ENCODE results near the gene CPVL. TPM values are rescaled to one million over a fixed set of nuclear protein-coding genes. Genes with fewer than 3 reads are reported as not detected.

The CPVL gene
- total and polyA plus RNA-seq, 2 of the 4 experiments (the other 2 are of a cell fraction), result not detected

DNA sequence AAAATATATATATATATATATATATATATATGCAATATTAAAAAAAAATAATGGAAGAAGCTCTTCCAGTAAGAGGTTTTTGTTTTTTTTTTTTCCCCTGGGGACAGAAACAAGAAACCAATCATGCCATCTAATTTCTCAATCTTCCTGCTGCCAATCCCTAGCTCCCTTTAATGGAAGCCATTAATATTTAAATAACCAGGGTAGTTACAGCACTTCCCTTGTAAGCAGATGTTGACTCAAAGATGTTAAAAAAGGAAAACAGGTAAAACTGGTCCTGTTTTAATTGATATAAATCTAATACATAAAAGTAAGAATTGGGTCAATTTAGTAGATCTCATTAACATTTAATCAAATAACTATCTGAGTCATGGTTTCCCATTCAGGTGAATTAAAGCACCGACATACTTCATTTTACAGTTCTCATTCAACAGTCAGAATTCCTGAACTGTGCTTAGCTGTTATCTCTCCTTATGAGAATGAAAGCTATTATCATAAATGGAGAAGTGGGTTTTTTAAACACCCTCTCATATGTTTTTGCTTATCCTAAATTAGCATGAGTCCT is 22.6 kb downstream of the CPVL start:
- no peaks in the 10 kb centered on the region for H3K9me3 ChIP-seq (ENCODE audit: control insufficient read depth, insufficient read depth, low read length)
- DNase-seq (no peak), ATAC-seq (ENCODE audit: low read depth) (no peak)
- intact Hi-C loops (cut with micrococcal nuclease) (no loop called here), in situ Hi-C loops (cut with MboI; ENCODE audit: low sequenced_read_pairs) (loop anchor here (25.0 kb wide), 2 partner anchors 736 to 836 kb away; no protein-coding TSS in a partner anchor), dilution Hi-C loops (cut with HindIII; ENCODE audit: low sequenced_read_pairs, unreplicated experiment) (no loop called here)
- H2AFZ ChIP-seq (replicated peaks; ENCODE audit: low read length, poor library complexity), result no peak overlapping the region
- no peak overlapping the region for H2AK5ac ChIP-seq (ENCODE audit: low read depth, low read length)
- H3K4ac ChIP-seq (ENCODE audit: low read depth, low read length), result no peak overlapping the region
- H3K79me1 ChIP-seq (ENCODE audit: low read depth in 1 of 2, low read length in 2 of 2), result no peaks in the 10 kb centered on the region
- H3K4me3 ChIP-seq (ENCODE audit: insufficient read depth, low read depth, low read length), result no peak overlapping the region
- H3K9me1 ChIP-seq (ENCODE audit: insufficient read depth, low read length), result no peaks in the 10 kb centered on the region
- no peak overlapping the region for H3K27ac ChIP-seq (ENCODE audit: insufficient read depth, low read length)
- no TSS peak for BruUV-seq (replicated peaks)
- H4K20me1 ChIP-seq (ENCODE audit: insufficient read depth, low read length), result no peaks in the 10 kb centered on the region
- no peaks in the 10 kb centered on the region for H3K36me3 ChIP-seq (ENCODE audit: control insufficient read depth, insufficient read depth, low read length)
- no peak overlapping the region for H3K56ac ChIP-seq (ENCODE audit: extremely low read depth, insufficient read depth, low read length)
- CTCF ChIA-PET, result interaction anchor here (1.0 to 1.2 kb wide), 2 partner anchors 17 to 197 kb away, joined by 3 to 5 read pairs; no protein-coding TSS in a partner anchor
- H3K4me1 ChIP-seq (ENCODE audit: control insufficient read depth, insufficient read depth, low read length), result no peaks in the 10 kb centered on the region
- H3K23ac ChIP-seq (ENCODE audit: low read depth, low read length), result no peak overlapping the region
- no peak overlapping the region for H2BK120ac ChIP-seq (ENCODE audit: low read depth, low read length)
- TF ChIP-seq MXI1 (IDR thresholded peaks at IDR 0.05; ENCODE audit: borderline replicate concordance, low read depth, low read length), result no peak
- no peak for TF ChIP-seq FOS (IDR thresholded peaks at IDR 0.05; ENCODE audit: low read depth, low read length)
- no peak for TF ChIP-seq RAD21 (IDR thresholded peaks at IDR 0.05; ENCODE audit: low read length)
- no peak for TF ChIP-seq CHD1 (IDR thresholded peaks at IDR 0.05; ENCODE audit: low read depth, low read length)
- no peak for TF ChIP-seq POLR2A (IDR thresholded peaks at IDR 0.05; ENCODE audit: low read depth, low read length)
- no peak for TF ChIP-seq RFX5 (IDR thresholded peaks at IDR 0.05; ENCODE audit: low read depth, low read length)
- no peak for TF ChIP-seq NFE2L2 (IDR thresholded peaks at IDR 0.05; ENCODE audit: low read depth, low read length)
- TF ChIP-seq, protein P1, sequence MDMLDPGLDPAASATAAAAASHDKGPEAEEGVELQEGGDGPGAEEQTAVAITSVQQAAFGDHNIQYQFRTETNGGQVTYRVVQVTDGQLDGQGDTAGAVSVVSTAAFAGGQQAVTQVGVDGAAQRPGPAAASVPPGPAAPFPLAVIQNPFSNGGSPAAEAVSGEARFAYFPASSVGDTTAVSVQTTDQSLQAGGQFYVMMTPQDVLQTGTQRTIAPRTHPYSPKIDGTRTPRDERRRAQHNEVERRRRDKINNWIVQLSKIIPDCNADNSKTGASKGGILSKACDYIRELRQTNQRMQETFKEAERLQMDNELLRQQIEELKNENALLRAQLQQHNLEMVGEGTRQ (IDR thresholded peaks at IDR 0.05; ENCODE audit: low read depth, low read length), result no peak
- TF ChIP-seq MAZ (IDR thresholded peaks at IDR 0.05; ENCODE audit: borderline replicate concordance, low read depth, low read length), result no peak
- TF ChIP-seq, protein P2, sequence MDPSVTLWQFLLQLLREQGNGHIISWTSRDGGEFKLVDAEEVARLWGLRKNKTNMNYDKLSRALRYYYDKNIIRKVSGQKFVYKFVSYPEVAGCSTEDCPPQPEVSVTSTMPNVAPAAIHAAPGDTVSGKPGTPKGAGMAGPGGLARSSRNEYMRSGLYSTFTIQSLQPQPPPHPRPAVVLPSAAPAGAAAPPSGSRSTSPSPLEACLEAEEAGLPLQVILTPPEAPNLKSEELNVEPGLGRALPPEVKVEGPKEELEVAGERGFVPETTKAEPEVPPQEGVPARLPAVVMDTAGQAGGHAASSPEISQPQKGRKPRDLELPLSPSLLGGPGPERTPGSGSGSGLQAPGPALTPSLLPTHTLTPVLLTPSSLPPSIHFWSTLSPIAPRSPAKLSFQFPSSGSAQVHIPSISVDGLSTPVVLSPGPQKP (IDR thresholded peaks at IDR 0.05; ENCODE audit: borderline replicate concordance, low read depth, low read length), result no peak
- TF ChIP-seq BHLHE40 (IDR thresholded peaks at IDR 0.05; ENCODE audit: low read depth, low read length), result no peak
- no peak for TF ChIP-seq SMC3 (IDR thresholded peaks at IDR 0.05; ENCODE audit: low read depth, low read length)
- no peak for TF ChIP-seq RCOR1 (IDR thresholded peaks at IDR 0.05; ENCODE audit: insufficient replicate concordance, low read length)
- TF ChIP-seq CEBPB (IDR thresholded peaks at IDR 0.05; ENCODE audit: low read depth, low read length), result no peak
- TF ChIP-seq MAFK (IDR thresholded peaks at IDR 0.05; ENCODE audit: low read depth, low read length), result no peak
- TF ChIP-seq, protein P3, sequence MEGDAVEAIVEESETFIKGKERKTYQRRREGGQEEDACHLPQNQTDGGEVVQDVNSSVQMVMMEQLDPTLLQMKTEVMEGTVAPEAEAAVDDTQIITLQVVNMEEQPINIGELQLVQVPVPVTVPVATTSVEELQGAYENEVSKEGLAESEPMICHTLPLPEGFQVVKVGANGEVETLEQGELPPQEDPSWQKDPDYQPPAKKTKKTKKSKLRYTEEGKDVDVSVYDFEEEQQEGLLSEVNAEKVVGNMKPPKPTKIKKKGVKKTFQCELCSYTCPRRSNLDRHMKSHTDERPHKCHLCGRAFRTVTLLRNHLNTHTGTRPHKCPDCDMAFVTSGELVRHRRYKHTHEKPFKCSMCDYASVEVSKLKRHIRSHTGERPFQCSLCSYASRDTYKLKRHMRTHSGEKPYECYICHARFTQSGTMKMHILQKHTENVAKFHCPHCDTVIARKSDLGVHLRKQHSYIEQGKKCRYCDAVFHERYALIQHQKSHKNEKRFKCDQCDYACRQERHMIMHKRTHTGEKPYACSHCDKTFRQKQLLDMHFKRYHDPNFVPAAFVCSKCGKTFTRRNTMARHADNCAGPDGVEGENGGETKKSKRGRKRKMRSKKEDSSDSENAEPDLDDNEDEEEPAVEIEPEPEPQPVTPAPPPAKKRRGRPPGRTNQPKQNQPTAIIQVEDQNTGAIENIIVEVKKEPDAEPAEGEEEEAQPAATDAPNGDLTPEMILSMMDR (conservative IDR thresholded peaks at IDR 0.05; ENCODE audit: low read depth, low read length), result no peak
- H3K9ac ChIP-seq (ENCODE audit: low read depth, low read length), result no peak overlapping the region
- no peak overlapping the region for H2BK15ac ChIP-seq (ENCODE audit: low read depth, low read length)
- POLR2A ChIA-PET (ENCODE audit: unreplicated experiment), result no interaction called here
- H4K91ac ChIP-seq (ENCODE audit: insufficient read depth, low read depth, low read length), result no peak overlapping the region
- no peak overlapping the region for H2BK5ac ChIP-seq (ENCODE audit: low read depth, low read length, poor library complexity, severe bottlenecking)
- H2AK9ac ChIP-seq (replicated peaks; ENCODE audit: low read depth, low read length, poor library complexity), result no peak overlapping the region
- H4K8ac ChIP-seq (ENCODE audit: low read depth in 2 of 2, low read length in 2 of 2), result no peak overlapping the region
- no peak overlapping the region for H2BK20ac ChIP-seq (ENCODE audit: low read depth, low read length)
- no peak overlapping the region for H3K18ac ChIP-seq (ENCODE audit: low read depth, low read length)
- H3K27me3 ChIP-seq (ENCODE audit: control insufficient read depth, insufficient read depth, low read length), result no peaks in the 10 kb centered on the region
- H4K5ac ChIP-seq (ENCODE audit: low read depth, low read length), result no peak overlapping the region
- H3K14ac ChIP-seq (replicated peaks; ENCODE audit: low read depth, low read length), result no peak overlapping the region
- WGBS, 2 experiments (ENCODE audit: extremely low coverage in 2 of 2, insufficient read length in 1 of 2), result no CpG with 5 or more reads among the region's 1 CpG
- H3K4me2 ChIP-seq (ENCODE audit: low read depth, low read length), result no peak overlapping the region

Measured in IMR-90 (cell line).